WTC11 (cell line): ENCODE data around the gene ARMH4. TPM values are rescaled to one million over a fixed set of nuclear protein-coding genes. Genes with fewer than 3 reads are reported as not detected.

Experiments
- ATAC-seq: fragments of 200-7000 bp; cut with Tn5 transposase; 2 replicates; pipeline ENCODE4 v1.10.0; 2021; ENCODE audit warnings: mild to moderate bottlenecking, moderate library complexity
- CTCF ChIA-PET: fragments of 300-600 bp; sonication (Branson Sonifier 250); formaldehyde crosslinking; loops from one replicate; lab custom pipeline; 2021; ENCODE audit warnings: antibody characterized with exemption; lab: Charles Lee
- POLR2A ChIA-PET: fragments of 350-600 bp; sonication (Branson Sonifier 250); formaldehyde crosslinking; loops from one replicate; lab custom pipeline; 2021; ENCODE audit warnings: antibody characterized with exemption; lab: Charles Lee
- DNase-seq: peaks from one replicate; pipeline ENCODE4 v3.0.0; 2021; ENCODE audit warnings: low spot score
- H3K27ac Mint-ChIP-seq: 2 replicates; pipeline ENCODE4 v1.8.0; 2021; ENCODE audit warnings: mixed read lengths
- H3K27me3 Mint-ChIP-seq: 2 replicates; pipeline ENCODE4 v1.8.0; 2021; ENCODE audit warnings: low read depth, mild to moderate bottlenecking, moderate library complexity, mixed read lengths
- H3K36me3 Mint-ChIP-seq: 2 replicates; pipeline ENCODE4 v1.8.0; 2021; ENCODE audit warnings: mixed read lengths
- H3K4me1 Mint-ChIP-seq: 2 replicates; pipeline ENCODE4 v1.8.0; 2022; ENCODE audit warnings: mixed read lengths
- H3K4me3 Mint-ChIP-seq: 2 replicates; pipeline ENCODE4 v1.8.0; 2021; ENCODE audit warnings: mild to moderate bottlenecking, moderate library complexity, mixed read lengths
- H3K9me3 Mint-ChIP-seq: 2 replicates; pipeline ENCODE4 v1.8.0; 2021; ENCODE audit warnings: mixed read lengths
- ESRRA ChIP-seq: sonication (generic); formaldehyde crosslinking; IDR thresholded peaks from 2 replicates; pipeline ENCODE4 v1.8.1; 2022; ENCODE audit warnings: mild to moderate bottlenecking, missing genetic modification reagents, borderline replicate concordance
- FOXJ3 ChIP-seq: sonication (generic); formaldehyde crosslinking; IDR thresholded peaks from 2 replicates; pipeline ENCODE4 v1.9.0; 2021; ENCODE audit warnings: missing genetic modification reagents, mild to moderate bottlenecking, borderline replicate concordance
- GABPB1 ChIP-seq: sonication (generic); formaldehyde crosslinking; IDR thresholded peaks from 2 replicates; pipeline ENCODE4 v1.8.1; 2023; ENCODE audit warnings: mild to moderate bottlenecking, missing genetic modification reagents
- GTF2I ChIP-seq: fragments of 250-450 bp; sonication (Bioruptor Pico); conservative IDR thresholded peaks from 2 replicates; pipeline ENCODE4 v1.4.0; 2021; ENCODE audit warnings: mild to moderate bottlenecking
- IRF2 ChIP-seq: sonication (generic); formaldehyde crosslinking; IDR thresholded peaks from 2 replicates; pipeline ENCODE4 v1.8.0; 2022; ENCODE audit warnings: low read depth, missing genetic modification reagents, borderline replicate concordance
- JUN ChIP-seq: sonication (generic); formaldehyde crosslinking; IDR thresholded peaks from 2 replicates; pipeline ENCODE4 v1.8.0; 2023; ENCODE audit warnings: mild to moderate bottlenecking, missing genetic modification reagents
- NR3C1 ChIP-seq: sonication (generic); formaldehyde crosslinking; conservative IDR thresholded peaks from 2 replicates; pipeline ENCODE4 v1.8.1; 2023; ENCODE audit warnings: low read depth, mild to moderate bottlenecking, missing genetic modification reagents
- PRRX2 ChIP-seq: fragments of 250-450 bp; sonication (Bioruptor Pico); IDR thresholded peaks from 2 replicates; pipeline ENCODE4 v1.8.0; 2021; ENCODE audit warnings: mild to moderate bottlenecking
- RORB ChIP-seq: fragments of 250-450 bp; sonication (Bioruptor Pico); IDR thresholded peaks from 2 replicates; pipeline ENCODE4 v1.9.0; 2021; ENCODE audit warnings: mild to moderate bottlenecking
- TP53 ChIP-seq: sonication (generic); formaldehyde crosslinking; IDR thresholded peaks from 2 replicates; pipeline ENCODE4 v1.8.1; 2023; ENCODE audit warnings: mild to moderate bottlenecking, missing genetic modification reagents
- ZBTB21 ChIP-seq: sonication (generic); formaldehyde crosslinking; IDR thresholded peaks from 2 replicates; pipeline ENCODE4 v1.8.1; 2023; ENCODE audit warnings: mild to moderate bottlenecking, missing genetic modification reagents, borderline replicate concordance
- ZNF138 ChIP-seq: sonication (generic); formaldehyde crosslinking; conservative IDR thresholded peaks from 2 replicates; pipeline ENCODE4 v1.8.1; 2022; ENCODE audit warnings: mild to moderate bottlenecking, moderate library complexity, missing genetic modification reagents
- ZNF232 ChIP-seq: sonication (generic); formaldehyde crosslinking; IDR thresholded peaks from 2 replicates; pipeline ENCODE4 v1.8.0; 2022; ENCODE audit warnings: mild to moderate bottlenecking, missing genetic modification reagents
- ZNF396 ChIP-seq: fragments of 250-450 bp; sonication (Bioruptor Pico); IDR thresholded peaks from 2 replicates; pipeline ENCODE4 v1.8.0; 2021; ENCODE audit warnings: mild to moderate bottlenecking, moderate library complexity, borderline replicate concordance
- ZNF416 ChIP-seq: fragments of 250-450 bp; sonication (Bioruptor Pico); IDR thresholded peaks from 2 replicates; pipeline ENCODE4 v1.9.0; 2021; ENCODE audit warnings: mild to moderate bottlenecking, inconsistent platforms
- total RNA-seq: library from RNA; stranded (reverse); gene quantifications from 3 replicates; pipeline ENCODE4 v1.2.3, GENCODE V29; 2021
- TF ChIP-seq, protein P1 (sequence below): sonication (generic); formaldehyde crosslinking; IDR thresholded peaks from 2 replicates; pipeline ENCODE4 v1.8.0; 2022; ENCODE audit warnings: mild to moderate bottlenecking, missing genetic modification reagents
- TF ChIP-seq, protein P2 (sequence below): sonication (generic); formaldehyde crosslinking; IDR thresholded peaks from 2 replicates; pipeline ENCODE4 v1.8.0; 2023; ENCODE audit warnings: missing genetic modification reagents, mild to moderate bottlenecking, borderline replicate concordance
- TF ChIP-seq, protein P3 (sequence below): sonication (generic); formaldehyde crosslinking; IDR thresholded peaks from 2 replicates; pipeline ENCODE4 v1.8.0; 2022; ENCODE audit warnings: missing genetic modification reagents
- TF ChIP-seq, protein P4 (sequence below): sonication (generic); formaldehyde crosslinking; conservative IDR thresholded peaks from 2 replicates; pipeline ENCODE4 v1.8.1; 2023; ENCODE audit warnings: mild to moderate bottlenecking, low read depth, missing genetic modification reagents, moderate library complexity
- TF ChIP-seq, protein P5 (sequence below): sonication (generic); formaldehyde crosslinking; IDR thresholded peaks from 2 replicates; pipeline ENCODE4 v1.8.1; 2023; ENCODE audit warnings: mild to moderate bottlenecking, missing genetic modification reagents

Gene ARMH4
- total RNA-seq, 1 experiment from 2014 or later = 12.2 TPM

DNA sequence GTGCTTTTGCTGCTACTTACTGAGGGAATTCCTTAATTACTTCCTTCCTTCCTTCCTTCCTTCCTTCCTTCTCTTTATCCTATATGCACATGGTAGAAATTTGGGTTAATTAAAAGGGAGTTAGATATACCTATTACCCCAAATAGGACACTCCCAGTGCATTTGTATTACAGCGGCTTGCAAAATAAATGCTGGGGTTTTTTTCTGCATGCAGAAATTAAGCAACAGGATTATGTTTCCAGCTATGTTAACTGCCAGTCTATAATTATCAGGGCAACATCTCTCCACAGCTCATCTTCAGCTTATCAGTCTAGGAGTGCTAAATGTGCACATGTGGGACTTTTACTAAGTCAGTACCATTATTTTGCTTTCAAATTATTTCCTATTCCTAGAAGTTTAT, 153.2 kb downstream of the ARMH4 start:
- no peaks in the 10 kb centered on the region for H3K9me3 Mint-ChIP-seq
- H3K4me3 Mint-ChIP-seq = no peak overlapping the region
- POLR2A ChIA-PET = interaction anchor here (0.7 kb wide), 1 partner anchor 1806 kb away, joined by 3 read pairs; no protein-coding TSS in a partner anchor
- DNase-seq = no peak
- TF ChIP-seq NR3C1 (CRISPR knock-in tag) = no peak
- no peak for TF ChIP-seq FOXJ3 (CRISPR knock-in tag)
- no peak for TF ChIP-seq RORB (CRISPR knock-in tag)
- TF ChIP-seq ZNF416 (CRISPR knock-in tag) = no peak
- TF ChIP-seq GABPB1 (CRISPR knock-in tag) = no peak
- TF ChIP-seq, protein P1, sequence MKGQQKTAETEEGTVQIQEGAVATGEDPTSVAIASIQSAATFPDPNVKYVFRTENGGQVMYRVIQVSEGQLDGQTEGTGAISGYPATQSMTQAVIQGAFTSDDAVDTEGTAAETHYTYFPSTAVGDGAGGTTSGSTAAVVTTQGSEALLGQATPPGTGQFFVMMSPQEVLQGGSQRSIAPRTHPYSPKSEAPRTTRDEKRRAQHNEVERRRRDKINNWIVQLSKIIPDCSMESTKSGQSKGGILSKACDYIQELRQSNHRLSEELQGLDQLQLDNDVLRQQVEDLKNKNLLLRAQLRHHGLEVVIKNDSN (CRISPR knock-in tag) = no peak
- TF ChIP-seq ZNF396 = no peak
- no peak for TF ChIP-seq ESRRA (CRISPR knock-in tag)
- TF ChIP-seq, protein P2, sequence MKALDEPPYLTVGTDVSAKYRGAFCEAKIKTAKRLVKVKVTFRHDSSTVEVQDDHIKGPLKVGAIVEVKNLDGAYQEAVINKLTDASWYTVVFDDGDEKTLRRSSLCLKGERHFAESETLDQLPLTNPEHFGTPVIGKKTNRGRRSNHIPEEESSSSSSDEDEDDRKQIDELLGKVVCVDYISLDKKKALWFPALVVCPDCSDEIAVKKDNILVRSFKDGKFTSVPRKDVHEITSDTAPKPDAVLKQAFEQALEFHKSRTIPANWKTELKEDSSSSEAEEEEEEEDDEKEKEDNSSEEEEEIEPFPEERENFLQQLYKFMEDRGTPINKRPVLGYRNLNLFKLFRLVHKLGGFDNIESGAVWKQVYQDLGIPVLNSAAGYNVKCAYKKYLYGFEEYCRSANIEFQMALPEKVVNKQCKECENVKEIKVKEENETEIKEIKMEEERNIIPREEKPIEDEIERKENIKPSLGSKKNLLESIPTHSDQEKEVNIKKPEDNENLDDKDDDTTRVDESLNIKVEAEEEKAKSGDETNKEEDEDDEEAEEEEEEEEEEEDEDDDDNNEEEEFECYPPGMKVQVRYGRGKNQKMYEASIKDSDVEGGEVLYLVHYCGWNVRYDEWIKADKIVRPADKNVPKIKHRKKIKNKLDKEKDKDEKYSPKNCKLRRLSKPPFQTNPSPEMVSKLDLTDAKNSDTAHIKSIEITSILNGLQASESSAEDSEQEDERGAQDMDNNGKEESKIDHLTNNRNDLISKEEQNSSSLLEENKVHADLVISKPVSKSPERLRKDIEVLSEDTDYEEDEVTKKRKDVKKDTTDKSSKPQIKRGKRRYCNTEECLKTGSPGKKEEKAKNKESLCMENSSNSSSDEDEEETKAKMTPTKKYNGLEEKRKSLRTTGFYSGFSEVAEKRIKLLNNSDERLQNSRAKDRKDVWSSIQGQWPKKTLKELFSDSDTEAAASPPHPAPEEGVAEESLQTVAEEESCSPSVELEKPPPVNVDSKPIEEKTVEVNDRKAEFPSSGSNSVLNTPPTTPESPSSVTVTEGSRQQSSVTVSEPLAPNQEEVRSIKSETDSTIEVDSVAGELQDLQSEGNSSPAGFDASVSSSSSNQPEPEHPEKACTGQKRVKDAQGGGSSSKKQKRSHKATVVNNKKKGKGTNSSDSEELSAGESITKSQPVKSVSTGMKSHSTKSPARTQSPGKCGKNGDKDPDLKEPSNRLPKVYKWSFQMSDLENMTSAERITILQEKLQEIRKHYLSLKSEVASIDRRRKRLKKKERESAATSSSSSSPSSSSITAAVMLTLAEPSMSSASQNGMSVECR (CRISPR knock-in tag) = no peak
- TF ChIP-seq, protein P3, sequence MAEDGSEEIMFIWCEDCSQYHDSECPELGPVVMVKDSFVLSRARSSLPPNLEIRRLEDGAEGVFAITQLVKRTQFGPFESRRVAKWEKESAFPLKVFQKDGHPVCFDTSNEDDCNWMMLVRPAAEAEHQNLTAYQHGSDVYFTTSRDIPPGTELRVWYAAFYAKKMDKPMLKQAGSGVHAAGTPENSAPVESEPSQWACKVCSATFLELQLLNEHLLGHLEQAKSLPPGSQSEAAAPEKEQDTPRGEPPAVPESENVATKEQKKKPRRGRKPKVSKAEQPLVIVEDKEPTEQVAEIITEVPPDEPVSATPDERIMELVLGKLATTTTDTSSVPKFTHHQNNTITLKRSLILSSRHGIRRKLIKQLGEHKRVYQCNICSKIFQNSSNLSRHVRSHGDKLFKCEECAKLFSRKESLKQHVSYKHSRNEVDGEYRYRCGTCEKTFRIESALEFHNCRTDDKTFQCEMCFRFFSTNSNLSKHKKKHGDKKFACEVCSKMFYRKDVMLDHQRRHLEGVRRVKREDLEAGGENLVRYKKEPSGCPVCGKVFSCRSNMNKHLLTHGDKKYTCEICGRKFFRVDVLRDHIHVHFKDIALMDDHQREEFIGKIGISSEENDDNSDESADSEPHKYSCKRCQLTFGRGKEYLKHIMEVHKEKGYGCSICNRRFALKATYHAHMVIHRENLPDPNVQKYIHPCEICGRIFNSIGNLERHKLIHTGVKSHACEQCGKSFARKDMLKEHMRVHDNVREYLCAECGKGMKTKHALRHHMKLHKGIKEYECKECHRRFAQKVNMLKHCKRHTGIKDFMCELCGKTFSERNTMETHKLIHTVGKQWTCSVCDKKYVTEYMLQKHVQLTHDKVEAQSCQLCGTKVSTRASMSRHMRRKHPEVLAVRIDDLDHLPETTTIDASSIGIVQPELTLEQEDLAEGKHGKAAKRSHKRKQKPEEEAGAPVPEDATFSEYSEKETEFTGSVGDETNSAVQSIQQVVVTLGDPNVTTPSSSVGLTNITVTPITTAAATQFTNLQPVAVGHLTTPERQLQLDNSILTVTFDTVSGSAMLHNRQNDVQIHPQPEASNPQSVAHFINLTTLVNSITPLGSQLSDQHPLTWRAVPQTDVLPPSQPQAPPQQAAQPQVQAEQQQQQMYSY (CRISPR knock-in tag) = no peak
- TF ChIP-seq ZNF138 = no peak
- TF ChIP-seq, protein P4, sequence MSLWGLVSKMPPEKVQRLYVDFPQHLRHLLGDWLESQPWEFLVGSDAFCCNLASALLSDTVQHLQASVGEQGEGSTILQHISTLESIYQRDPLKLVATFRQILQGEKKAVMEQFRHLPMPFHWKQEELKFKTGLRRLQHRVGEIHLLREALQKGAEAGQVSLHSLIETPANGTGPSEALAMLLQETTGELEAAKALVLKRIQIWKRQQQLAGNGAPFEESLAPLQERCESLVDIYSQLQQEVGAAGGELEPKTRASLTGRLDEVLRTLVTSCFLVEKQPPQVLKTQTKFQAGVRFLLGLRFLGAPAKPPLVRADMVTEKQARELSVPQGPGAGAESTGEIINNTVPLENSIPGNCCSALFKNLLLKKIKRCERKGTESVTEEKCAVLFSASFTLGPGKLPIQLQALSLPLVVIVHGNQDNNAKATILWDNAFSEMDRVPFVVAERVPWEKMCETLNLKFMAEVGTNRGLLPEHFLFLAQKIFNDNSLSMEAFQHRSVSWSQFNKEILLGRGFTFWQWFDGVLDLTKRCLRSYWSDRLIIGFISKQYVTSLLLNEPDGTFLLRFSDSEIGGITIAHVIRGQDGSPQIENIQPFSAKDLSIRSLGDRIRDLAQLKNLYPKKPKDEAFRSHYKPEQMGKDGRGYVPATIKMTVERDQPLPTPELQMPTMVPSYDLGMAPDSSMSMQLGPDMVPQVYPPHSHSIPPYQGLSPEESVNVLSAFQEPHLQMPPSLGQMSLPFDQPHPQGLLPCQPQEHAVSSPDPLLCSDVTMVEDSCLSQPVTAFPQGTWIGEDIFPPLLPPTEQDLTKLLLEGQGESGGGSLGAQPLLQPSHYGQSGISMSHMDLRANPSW = no peak
- TF ChIP-seq GTF2I (CRISPR knock-in tag) = no peak
- TF ChIP-seq, all 79 proteins: peak for 0
- Mint-ChIP-seq H3K36me3 (no peaks in the 10 kb centered on the region), H3K27ac (no peak overlapping the region), H3K27me3 (no peaks in the 10 kb centered on the region), H3K4me1 (no peaks in the 10 kb centered on the region)
- CTCF ChIA-PET = no interaction called here
- ATAC-seq = no peak

DNA sequence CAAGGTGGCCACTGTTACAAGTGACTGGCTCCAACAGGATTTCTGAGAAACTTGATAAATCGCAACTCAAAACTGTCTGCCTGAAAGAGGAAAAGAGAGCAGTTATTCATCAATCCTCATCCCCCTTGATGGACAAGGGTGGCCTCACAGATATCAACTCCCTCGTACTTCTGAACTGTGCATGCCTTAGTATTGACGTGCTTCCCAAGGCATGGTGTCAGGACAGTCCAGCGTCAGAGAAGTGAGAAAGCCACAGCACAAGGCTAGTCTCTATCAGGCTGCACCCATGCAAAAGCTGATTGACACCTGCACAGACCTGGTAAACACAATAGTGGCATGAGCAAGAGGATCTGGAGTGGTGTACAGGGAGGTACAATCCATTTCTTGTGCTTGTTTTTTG, 160.7 kb downstream of the ARMH4 start:
- ATAC-seq (no peak), DNase-seq (no peak)
- no peaks in the 10 kb centered on the region for H3K36me3 Mint-ChIP-seq
- ChIA-PET CTCF (no interaction called here), POLR2A (no interaction called here)
- H3K27ac Mint-ChIP-seq = no peak overlapping the region
- no peaks in the 10 kb centered on the region for H3K9me3 Mint-ChIP-seq
- no peak overlapping the region for H3K4me3 Mint-ChIP-seq
- no peaks in the 10 kb centered on the region for H3K27me3 Mint-ChIP-seq
- H3K4me1 Mint-ChIP-seq = peaks cover 9% of the 10 kb centered on the region
- TF ChIP-seq PRRX2 (CRISPR knock-in tag) (no peak), IRF2 (no peak), ZNF232 (CRISPR knock-in tag) (no peak), JUN (CRISPR knock-in tag) (no peak), ZBTB21 (CRISPR knock-in tag) (no peak), TP53 (no peak)
- TF ChIP-seq, protein P4 = no peak
- TF ChIP-seq, protein P5, sequence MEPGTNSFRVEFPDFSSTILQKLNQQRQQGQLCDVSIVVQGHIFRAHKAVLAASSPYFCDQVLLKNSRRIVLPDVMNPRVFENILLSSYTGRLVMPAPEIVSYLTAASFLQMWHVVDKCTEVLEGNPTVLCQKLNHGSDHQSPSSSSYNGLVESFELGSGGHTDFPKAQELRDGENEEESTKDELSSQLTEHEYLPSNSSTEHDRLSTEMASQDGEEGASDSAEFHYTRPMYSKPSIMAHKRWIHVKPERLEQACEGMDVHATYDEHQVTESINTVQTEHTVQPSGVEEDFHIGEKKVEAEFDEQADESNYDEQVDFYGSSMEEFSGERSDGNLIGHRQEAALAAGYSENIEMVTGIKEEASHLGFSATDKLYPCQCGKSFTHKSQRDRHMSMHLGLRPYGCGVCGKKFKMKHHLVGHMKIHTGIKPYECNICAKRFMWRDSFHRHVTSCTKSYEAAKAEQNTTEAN (CRISPR knock-in tag) = no peak
